ENCODE data around the gene HABP2. TPM values are rescaled to one million over a fixed set of nuclear protein-coding genes. Genes with fewer than 3 reads are reported as not detected.

Gene HABP2
- total RNA-seq, 4 donors from 2014 or later = 0.72 TPM; not detected in 3

- no peak for DNase-seq (ENCODE audit: low spot score in 2 of 2)
- Histone ChIP-seq H3K4me3 (no peak overlapping the region), H3K36me3 (no peaks in the 10 kb centered on the region), H3K27me3 (no peaks in the 10 kb centered on the region), H3K4me1 (no peaks in the 10 kb centered on the region), H3K27ac (no peak overlapping the region), H3K9me3 (no peaks in the 10 kb centered on the region)
- 52% methylated on average over 7 of the region's 7 CpGs for WGBS
- no peak for TF ChIP-seq CTCF (IDR thresholded peaks at IDR 0.05)
- no peak for TF ChIP-seq POLR2A (IDR thresholded peaks at IDR 0.05)
- TF ChIP-seq POLR2AphosphoS5 (IDR thresholded peaks at IDR 0.05) = no peak
- TF ChIP-seq EP300 (IDR thresholded peaks at IDR 0.05) = no peak
These were observed 13.1 kb upstream of the HABP2 start for GRCh38 chr10:113539789-113540188.

GRCh38 chr10:113540845-113541548 is 11.9 kb upstream of the HABP2 start:
- Histone ChIP-seq H3K9me3 (no peaks in the 10 kb centered on the region), H3K27me3 (no peaks in the 10 kb centered on the region), H3K4me1 (no peaks in the 10 kb centered on the region), H3K36me3 (no peaks in the 10 kb centered on the region), H3K27ac (no peak overlapping the region), H3K4me3 (no peak overlapping the region)
- DNase-seq (ENCODE audit: low spot score in 2 of 2) = no peak
- TF ChIP-seq POLR2AphosphoS5 (IDR thresholded peaks at IDR 0.05) (no peak), EP300 (IDR thresholded peaks at IDR 0.05) (no peak), CTCF (IDR thresholded peaks at IDR 0.05) (no peak), POLR2A (IDR thresholded peaks at IDR 0.05) (no peak)
- 87% methylated on average over 7 of the region's 7 CpGs for WGBS

GRCh38 chr10:113541549-113541927 is 11.3 kb upstream of the HABP2 start:
- Histone ChIP-seq H3K9me3 (no peaks in the 10 kb centered on the region), H3K36me3 (no peaks in the 10 kb centered on the region), H3K27ac (no peak overlapping the region), H3K4me3 (no peak overlapping the region), H3K27me3 (peaks cover 4% of the 10 kb centered on the region), H3K4me1 (no peaks in the 10 kb centered on the region)
- 44% methylated on average over 1 of the region's 1 CpG for WGBS
- no peak for DNase-seq (ENCODE audit: low spot score in 2 of 2)
- TF ChIP-seq EP300 (IDR thresholded peaks at IDR 0.05) (no peak), POLR2A (IDR thresholded peaks at IDR 0.05) (no peak), POLR2AphosphoS5 (IDR thresholded peaks at IDR 0.05) (no peak), CTCF (IDR thresholded peaks at IDR 0.05) (no peak)

- Histone ChIP-seq H3K27ac (no peak overlapping the region), H3K27me3 (peaks cover 6% of the 10 kb centered on the region), H3K4me1 (no peaks in the 10 kb centered on the region), H3K4me3 (no peak overlapping the region), H3K36me3 (no peaks in the 10 kb centered on the region), H3K9me3 (no peaks in the 10 kb centered on the region)
- DNase-seq (ENCODE audit: low spot score in 2 of 2) = no peak
- no peak for TF ChIP-seq POLR2AphosphoS5 (IDR thresholded peaks at IDR 0.05)
- no peak for TF ChIP-seq POLR2A (IDR thresholded peaks at IDR 0.05)
- no peak for TF ChIP-seq EP300 (IDR thresholded peaks at IDR 0.05)
- TF ChIP-seq CTCF (IDR thresholded peaks at IDR 0.05) = no peak
- 86% methylated on average over 5 of the region's 5 CpGs for WGBS
These were observed 9.5 kb upstream of the HABP2 start for GRCh38 chr10:113543107-113543955.

GRCh38 chr10:113544392-113544791 is 8.5 kb upstream of the HABP2 start:
- no peak overlapping the region for H3K4me3 ChIP-seq
- H3K27ac ChIP-seq = no peak overlapping the region
- H3K9me3 ChIP-seq = no peaks in the 10 kb centered on the region
- TF ChIP-seq POLR2A (IDR thresholded peaks at IDR 0.05) = no peak
- no peak for TF ChIP-seq CTCF (IDR thresholded peaks at IDR 0.05)
- no peak for TF ChIP-seq POLR2AphosphoS5 (IDR thresholded peaks at IDR 0.05)
- no peak for TF ChIP-seq EP300 (IDR thresholded peaks at IDR 0.05)
- H3K36me3 ChIP-seq = no peaks in the 10 kb centered on the region
- WGBS = 94% methylated on average over 1 of the region's 1 CpG
- no peaks in the 10 kb centered on the region for H3K4me1 ChIP-seq
- peaks cover 6% of the 10 kb centered on the region for H3K27me3 ChIP-seq
- no peak for DNase-seq (ENCODE audit: low spot score in 2 of 2)

Measured in suprapubic skin (tissue), 4 donors.